HFFc6 (cell line): ENCODE data around the gene AMIGO1. TPM values are rescaled to one million over a fixed set of nuclear protein-coding genes. Genes with fewer than 3 reads are reported as not detected.

ENCODE experiments used
- DNase-seq: peaks from one replicate; pipeline ENCODE4 v3.0.0-alpha.2; 2018
- H3K27ac Mint-ChIP-seq: 2 replicates; pipeline ENCODE4 v1.8.0; 2020; ENCODE audit warnings: mild to moderate bottlenecking, mixed read lengths
- H3K27me3 Mint-ChIP-seq: 2 replicates; pipeline ENCODE4 v1.8.0; 2021; ENCODE audit warnings: mild to moderate bottlenecking, moderate library complexity, mixed read lengths; ENCODE audit not compliant: insufficient read depth
- H3K36me3 Mint-ChIP-seq: 2 replicates; pipeline ENCODE4 v1.8.0; 2021; ENCODE audit warnings: low read depth, mixed read lengths
- H3K4me1 Mint-ChIP-seq: 2 replicates; pipeline ENCODE4 v1.8.0; 2020; ENCODE audit warnings: low read depth, mixed read lengths
- H3K4me3 Mint-ChIP-seq: 2 replicates; pipeline ENCODE4 v1.8.0; 2020; ENCODE audit warnings: mild to moderate bottlenecking, moderate library complexity, mixed read lengths
- H3K9me3 Mint-ChIP-seq: 2 replicates; pipeline ENCODE4 v1.8.0; 2020; ENCODE audit warnings: mild to moderate bottlenecking, mixed read lengths
- CTCF ChIP-seq: fragments of 200-600 bp; sonication (generic); IDR thresholded peaks from 2 replicates; pipeline ENCODE4 v1.5.0; 2021; ENCODE audit warnings: antibody characterized with exemption, mild to moderate bottlenecking
- total RNA-seq, 6 experiments: library from RNA; stranded (reverse); fragmentation: NEBNext Ultra II Directional; extraction: Animal tissue kit (Norgen Biotek cat#: 25700); gene quantifications; 2 replicates in 1 of 6; 3 replicates in 5 of 6; pipeline ENCODE4 v1.2.3, GENCODE V29; 2021

AMIGO1 gene
- total RNA-seq, 6 experiments from 2014 or later, result 3.0 to 8.3 (median 4.3) TPM

GRCh38 chr1:109541102-109541501 is 31.6 kb upstream of the AMIGO1 start:
- no peaks in the 10 kb centered on the region for H3K9me3 Mint-ChIP-seq
- H3K27me3 Mint-ChIP-seq, result peaks cover 13% of the 10 kb centered on the region
- H3K4me1 Mint-ChIP-seq, result peaks cover 8% of the 10 kb centered on the region
- H3K27ac Mint-ChIP-seq, result no peak overlapping the region
- DNase-seq, result no peak
- H3K36me3 Mint-ChIP-seq, result no peaks in the 10 kb centered on the region
- no peak overlapping the region for H3K4me3 Mint-ChIP-seq
- TF ChIP-seq CTCF, result no peak

- no peak for DNase-seq
- no peak for TF ChIP-seq CTCF
- Mint-ChIP-seq H3K36me3 (no peaks in the 10 kb centered on the region), H3K27me3 (peaks cover 13% of the 10 kb centered on the region), H3K4me3 (no peak within 1 kb of the TSS), H3K9me3 (no peaks in the 10 kb centered on the region), H3K27ac (no peak within 1 kb of the TSS), H3K4me1 (peaks cover 8% of the 10 kb centered on the region)
Observed at GRCh38 chr1:109539676-109540075, 30.1 kb upstream of the AMIGO1 start, which contains the start of gene GPR61. Gene GPR61 (plus strand): TSS chr1:109539872. CDS start chr1:109543023, 3,151 bp downstream.

GRCh38 chr1:109538827-109539555 is 29.5 kb upstream of the AMIGO1 start:
- Mint-ChIP-seq H3K27ac (no peak overlapping the region), H3K36me3 (no peaks in the 10 kb centered on the region), H3K27me3 (peaks cover 13% of the 10 kb centered on the region), H3K9me3 (no peaks in the 10 kb centered on the region), H3K4me3 (no peak overlapping the region), H3K4me1 (peaks cover 8% of the 10 kb centered on the region)
- DNase-seq, result no peak
- no peak for TF ChIP-seq CTCF

GRCh38 chr1:109537450-109538178 is 28.1 kb upstream of the AMIGO1 start:
- no peaks in the 10 kb centered on the region for H3K9me3 Mint-ChIP-seq
- DNase-seq, result no peak
- peaks cover 13% of the 10 kb centered on the region for H3K27me3 Mint-ChIP-seq
- H3K4me3 Mint-ChIP-seq, result no peak overlapping the region
- peaks cover 14% of the 10 kb centered on the region for H3K4me1 Mint-ChIP-seq
- H3K36me3 Mint-ChIP-seq, result no peaks in the 10 kb centered on the region
- no peak overlapping the region for H3K27ac Mint-ChIP-seq
- TF ChIP-seq CTCF, result no peak

GRCh38 chr1:109535971-109536491 is 26.5 kb upstream of the AMIGO1 start:
- no peaks in the 10 kb centered on the region for H3K36me3 Mint-ChIP-seq
- no peak for TF ChIP-seq CTCF
- peaks cover 19% of the 10 kb centered on the region for H3K4me1 Mint-ChIP-seq
- no peak for DNase-seq
- no peak overlapping the region for H3K4me3 Mint-ChIP-seq
- peaks cover 13% of the 10 kb centered on the region for H3K27me3 Mint-ChIP-seq
- H3K27ac Mint-ChIP-seq, result no peak overlapping the region
- H3K9me3 Mint-ChIP-seq, result no peaks in the 10 kb centered on the region
